ENCODE measurements around the gene PLXNA2.

Gene PLXNA2

DNA sequence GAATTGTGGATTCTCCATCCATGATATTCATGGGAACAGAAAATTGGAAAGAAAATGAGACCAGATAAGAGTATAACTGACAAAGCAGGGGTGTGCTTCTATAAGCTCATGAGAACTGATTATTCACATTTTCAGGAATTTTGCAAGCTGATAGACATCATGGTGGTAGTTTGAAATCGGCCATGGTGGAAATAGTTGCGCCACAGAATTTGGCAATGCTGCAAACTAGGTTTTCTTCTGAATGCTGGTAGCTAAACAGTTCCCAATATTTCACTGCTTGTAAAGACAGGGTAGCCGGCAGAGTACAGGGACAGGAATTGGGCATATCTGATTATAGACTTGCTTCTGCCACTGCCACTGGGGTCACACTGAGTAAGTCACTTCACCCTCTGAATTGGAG, 151.1 kb downstream of the PLXNA2 start:
- DNase-seq (ENCODE audit: low spot score): no peak
- no peak for TF ChIP-seq CTCF (IDR thresholded peaks at IDR 0.05; ENCODE audit: extremely low read depth, missing control alignments)

DNA sequence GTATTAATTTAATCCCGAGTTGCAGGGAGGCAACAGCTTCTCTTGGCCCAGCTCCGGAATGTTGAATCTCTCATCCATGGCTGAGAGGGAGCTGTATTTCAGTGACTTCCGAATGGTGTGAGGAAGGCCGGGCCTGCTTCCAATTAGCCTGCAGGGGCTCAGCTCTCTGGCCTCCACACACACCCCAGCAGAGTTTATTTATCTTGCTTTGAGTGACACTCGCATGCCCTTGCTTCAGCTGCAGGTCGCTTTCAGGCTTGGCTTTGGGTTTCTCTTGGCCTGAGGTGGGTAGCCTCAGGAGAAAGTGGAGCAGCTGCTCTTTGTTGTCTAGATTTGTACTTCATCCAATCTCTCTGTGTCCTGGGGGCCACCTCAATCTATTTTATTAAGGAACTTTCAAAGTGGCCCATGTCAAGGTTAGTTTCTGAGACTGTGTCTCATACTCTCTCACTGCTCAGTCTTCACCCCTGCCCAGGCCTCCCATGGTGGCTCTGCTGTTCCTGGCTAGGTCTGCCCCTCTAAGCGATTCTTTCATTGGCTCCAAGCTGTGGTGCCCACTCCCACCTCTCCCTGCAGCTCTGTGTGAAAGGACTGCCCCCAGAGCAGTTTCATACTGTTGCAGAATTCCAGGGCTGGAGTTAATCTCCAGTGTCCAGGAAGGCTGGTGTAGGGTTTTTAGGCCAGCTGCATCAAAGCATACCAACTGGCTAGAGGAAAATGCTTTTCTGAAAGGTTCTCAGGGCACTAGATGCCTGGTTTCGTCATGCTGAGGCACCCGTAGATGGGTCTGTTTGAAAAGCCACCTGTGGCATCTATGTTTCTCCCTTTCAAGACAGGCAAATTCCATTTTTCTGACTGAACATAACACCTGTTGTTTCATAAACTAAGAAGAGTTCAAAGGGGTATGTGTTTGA, 153.5 kb downstream of the PLXNA2 start:
- DNase-seq (ENCODE audit: low spot score): no peak

DNA sequence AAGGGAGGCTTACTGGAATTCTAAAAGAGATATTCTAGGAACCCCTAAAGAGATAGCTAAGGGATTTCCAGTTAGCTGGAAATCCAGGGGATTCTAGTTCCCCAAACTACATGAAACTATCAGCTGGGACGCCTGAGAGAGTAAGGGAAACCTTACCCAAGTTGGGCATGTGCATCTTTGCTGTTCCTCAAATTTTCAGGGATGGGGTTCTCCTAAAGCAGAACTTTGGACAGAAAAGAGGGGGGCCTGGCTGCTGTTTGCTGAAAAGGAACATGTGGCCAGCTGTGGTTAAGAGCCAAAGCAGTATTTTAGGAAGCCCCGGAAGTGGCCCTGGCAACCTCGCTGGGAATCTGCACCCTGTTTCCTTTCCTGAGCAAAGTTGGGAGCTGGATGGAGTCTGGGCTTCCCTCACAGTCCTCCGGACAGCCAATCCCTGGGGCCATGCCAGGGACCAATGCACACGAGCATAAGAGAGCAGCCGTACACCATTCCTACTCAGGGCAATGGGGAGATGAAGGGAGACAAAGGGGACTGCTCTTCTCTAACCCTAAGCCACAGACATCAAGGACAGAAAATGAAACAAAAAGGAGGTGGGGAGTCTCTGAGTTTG, 154.3 kb downstream of the PLXNA2 start:
- no peak for DNase-seq (ENCODE audit: low spot score)
- no peak for TF ChIP-seq CTCF (IDR thresholded peaks at IDR 0.05; ENCODE audit: extremely low read depth, missing control alignments)

More for the DNA sequence above, 153.5 kb downstream of the PLXNA2 start:
- no peak for TF ChIP-seq CTCF (IDR thresholded peaks at IDR 0.05; ENCODE audit: extremely low read depth, missing control alignments)

GRCh38 chr1:208089149-208089548, 155.0 kb downstream of the PLXNA2 start:
- no peak for DNase-seq (ENCODE audit: low spot score)
- no peak for TF ChIP-seq CTCF (IDR thresholded peaks at IDR 0.05; ENCODE audit: extremely low read depth, missing control alignments)

DNA sequence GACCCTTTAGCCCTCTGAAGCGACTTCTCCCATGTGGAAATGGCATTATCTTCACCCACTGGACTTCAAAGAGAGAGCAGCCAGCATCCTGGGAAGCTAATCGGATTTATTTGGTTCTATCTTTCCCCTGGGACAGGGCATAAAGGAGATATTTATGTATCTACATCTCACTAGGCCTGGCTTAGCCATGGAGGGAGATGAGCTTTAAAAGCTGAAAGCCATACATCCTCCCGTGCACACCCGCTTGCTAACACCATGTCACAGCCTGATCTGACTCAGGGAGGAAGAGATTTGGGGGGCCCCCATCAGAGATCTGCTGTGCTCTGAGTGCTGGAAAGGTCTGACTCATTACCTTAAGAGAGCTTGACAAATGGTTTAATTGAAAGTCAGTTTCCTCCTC, 155.9 kb downstream of the PLXNA2 start:
- no peak for DNase-seq (ENCODE audit: low spot score)
- TF ChIP-seq CTCF (IDR thresholded peaks at IDR 0.05; ENCODE audit: extremely low read depth, missing control alignments): no peak

GRCh38 chr1:208085655-208086515, 158.3 kb downstream of the PLXNA2 start:
- no peak for TF ChIP-seq CTCF (IDR thresholded peaks at IDR 0.05; ENCODE audit: extremely low read depth, missing control alignments)
- DNase-seq (ENCODE audit: low spot score): no peak
